IPS-18c (cell line): ENCODE results near the gene RAD51D.
"Not testable (repeated sequence)": the region's sequence is repeated elsewhere in the genome, so short reads cannot be mapped to it uniquely, and the experiment has no call there.

Source experiments
- H3K4me3 ChIP-seq: 2 replicates; pipeline ENCODE4 v1.7.0; 2013; ENCODE audit warnings: low read depth, mild to moderate bottlenecking, low read length, moderate library complexity; ENCODE audit not compliant: insufficient read depth
- H3K9me3 ChIP-seq: one replicate; pipeline ENCODE4 v1.6.1; 2013; ENCODE audit warnings: mild to moderate bottlenecking, low read length, moderate library complexity; ENCODE audit not compliant: control insufficient read depth, insufficient read depth

RAD51D gene

GRCh38 chr17:35119370-35120165, at the start of gene RAD51D:
Gene RAD51D, minus strand, starts transcription at chr17:35119860. Its CDS starts 247 bp downstream, at chr17:35119613.
- H3K4me3 ChIP-seq = peak within 1 kb of the TSS; percentile 81
- no peaks in the 10 kb centered on the region for H3K9me3 ChIP-seq

GRCh38 chr17:35167666-35168065, 48.0 kb upstream of the RAD51D start:
- Histone ChIP-seq H3K9me3 (no peaks in the 10 kb centered on the region), H3K4me3 (no peak overlapping the region)

- Histone ChIP-seq H3K9me3 (no peaks in the 10 kb centered on the region), H3K4me3 (no peak overlapping the region)
Measured at GRCh38 chr17:35167046-35167445, 47.4 kb upstream of the RAD51D start.

GRCh38 chr17:35166526-35166925, 46.9 kb upstream of the RAD51D start:
- no peak overlapping the region for H3K4me3 ChIP-seq
- H3K9me3 ChIP-seq = no peaks in the 10 kb centered on the region

- H3K9me3 ChIP-seq = no peaks in the 10 kb centered on the region
- H3K4me3 ChIP-seq = no peak overlapping the region
Measured at GRCh38 chr17:35164716-35165115, 45.1 kb upstream of the RAD51D start.

GRCh38 chr17:35163886-35164285, 44.2 kb upstream of the RAD51D start:
- Histone ChIP-seq H3K4me3 (no peak overlapping the region), H3K9me3 (no peaks in the 10 kb centered on the region)

GRCh38 chr17:35162755-35163154, 43.1 kb upstream of the RAD51D start:
- Histone ChIP-seq H3K9me3 (no peaks in the 10 kb centered on the region), H3K4me3 (no peak overlapping the region)

GRCh38 chr17:35161281-35161761, 41.7 kb upstream of the RAD51D start:
- no peaks in the 10 kb centered on the region for H3K9me3 ChIP-seq
- H3K4me3 ChIP-seq = no peak overlapping the region

GRCh38 chr17:35160354-35161201, 40.9 kb upstream of the RAD51D start:
- Histone ChIP-seq H3K9me3 (no peaks in the 10 kb centered on the region), H3K4me3 (no peak overlapping the region)

GRCh38 chr17:35159940-35160339, 40.3 kb upstream of the RAD51D start:
- Histone ChIP-seq H3K9me3 (no peaks in the 10 kb centered on the region), H3K4me3 (no peak overlapping the region)

- Histone ChIP-seq H3K4me3 (no peak overlapping the region), H3K9me3 (no peaks in the 10 kb centered on the region)
Measured at GRCh38 chr17:35155246-35155645, 35.6 kb upstream of the RAD51D start.

GRCh38 chr17:35154196-35155165, 34.8 kb upstream of the RAD51D start:
- H3K4me3 ChIP-seq = no peak overlapping the region

GRCh38 chr17:35152421-35153140, 32.9 kb upstream of the RAD51D start:
- Histone ChIP-seq H3K9me3 (no peaks in the 10 kb centered on the region), H3K4me3 (no peak overlapping the region)

More at GRCh38 chr17:35154196-35155165, 34.8 kb upstream of the RAD51D start:
- no peaks in the 10 kb centered on the region for H3K9me3 ChIP-seq

- not testable (repeated sequence) for H3K4me3 ChIP-seq, H3K9me3 ChIP-seq
Measured at GRCh38 chr17:35151080-35151479, 31.4 kb upstream of the RAD51D start.

GRCh38 chr17:35149941-35150340, 30.3 kb upstream of the RAD51D start:
- Histone ChIP-seq H3K4me3 (no peak overlapping the region), H3K9me3 (no peaks in the 10 kb centered on the region)

- Histone ChIP-seq H3K9me3 (no peaks in the 10 kb centered on the region), H3K4me3 (no peak overlapping the region)
Measured at GRCh38 chr17:35148144-35148543, 28.5 kb upstream of the RAD51D start.
